UCSD-AML1 (cell line): Measurements from ENCODE around the gene ZCCHC14.
"Not testable (repeated sequence)": the region's sequence is repeated elsewhere in the genome, so short reads cannot be mapped to it uniquely, and the experiment has no call there.

Experiments used
- DNase-seq: peaks from one replicate; lab custom pipeline; 2025; ENCODE audit not compliant: unreplicated experiment; lab: John Stamatoyannopoulos, UW

The ZCCHC14 gene

DNA sequence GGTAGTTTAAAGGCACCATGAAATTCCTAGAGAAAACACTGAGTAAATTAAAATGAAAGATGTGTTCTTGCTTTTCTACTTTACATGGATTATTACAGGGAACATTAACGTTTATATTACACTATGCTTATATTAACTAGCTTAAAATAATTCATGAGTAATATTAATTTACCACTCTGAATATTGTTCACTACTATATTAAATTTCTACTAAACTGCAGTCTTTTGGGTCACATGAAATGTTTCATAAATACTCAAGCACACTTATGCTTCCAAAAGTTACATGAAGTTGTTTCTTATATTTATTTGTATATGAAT lies 104.0 kb downstream of the ZCCHC14 start:
- DNase-seq = no peak

DNA sequence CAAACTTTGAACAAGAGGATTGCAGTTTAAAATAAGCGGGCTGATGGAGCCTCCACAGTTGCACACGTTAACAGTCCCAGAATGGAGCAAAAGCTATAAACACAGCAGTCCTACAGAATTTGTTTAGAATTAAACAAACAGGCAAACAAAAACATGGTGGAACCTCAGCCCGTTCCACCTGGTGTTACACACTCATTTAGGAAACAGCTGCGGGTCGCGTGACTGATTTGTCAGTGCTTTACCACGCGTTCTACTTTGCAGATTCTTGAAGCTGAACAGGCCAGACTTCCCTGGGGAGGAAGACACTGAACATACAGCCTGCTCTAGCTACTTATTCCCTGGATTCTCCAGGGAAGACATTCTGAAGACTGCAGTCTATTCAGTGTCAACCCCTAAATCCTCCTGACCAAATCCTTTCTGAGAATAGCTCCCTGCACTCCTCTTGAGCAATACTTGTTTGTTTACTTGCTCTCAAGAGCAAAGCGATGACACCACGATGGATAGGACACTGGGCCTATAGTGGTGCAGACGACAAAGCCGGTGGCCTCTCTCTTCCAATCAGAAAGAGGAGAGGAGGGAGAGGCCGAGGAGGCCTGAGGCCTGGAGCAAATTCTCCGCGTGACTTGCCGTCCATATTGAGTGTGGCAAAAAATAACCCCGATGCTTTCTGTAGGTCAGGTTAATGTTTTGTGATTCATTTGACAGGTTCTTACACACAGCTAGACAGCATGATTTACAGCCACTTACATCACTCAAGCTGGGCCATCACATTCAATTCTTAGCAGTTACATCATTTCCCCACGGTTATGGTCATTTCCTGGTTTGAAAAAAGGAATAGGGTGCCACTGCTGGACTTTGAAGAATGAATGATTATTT lies 104.6 kb downstream of the ZCCHC14 start:
- peak; percentile 87 for DNase-seq

DNA sequence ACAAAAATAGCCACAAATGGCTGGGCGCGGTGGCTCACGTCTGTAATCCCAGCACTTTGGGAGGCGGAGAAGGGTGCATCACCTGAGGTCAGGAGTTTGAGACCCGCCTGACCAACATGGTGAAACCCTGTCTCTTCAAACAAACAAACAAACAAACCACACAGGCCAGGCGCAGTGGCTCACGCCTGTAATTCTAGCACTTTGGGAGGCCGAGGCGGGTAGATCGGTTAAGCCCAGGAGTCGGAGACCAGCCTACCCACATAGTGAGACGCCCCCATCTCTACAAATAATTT lies 108.0 kb downstream of the ZCCHC14 start:
- not testable (repeated sequence) for DNase-seq

DNA sequence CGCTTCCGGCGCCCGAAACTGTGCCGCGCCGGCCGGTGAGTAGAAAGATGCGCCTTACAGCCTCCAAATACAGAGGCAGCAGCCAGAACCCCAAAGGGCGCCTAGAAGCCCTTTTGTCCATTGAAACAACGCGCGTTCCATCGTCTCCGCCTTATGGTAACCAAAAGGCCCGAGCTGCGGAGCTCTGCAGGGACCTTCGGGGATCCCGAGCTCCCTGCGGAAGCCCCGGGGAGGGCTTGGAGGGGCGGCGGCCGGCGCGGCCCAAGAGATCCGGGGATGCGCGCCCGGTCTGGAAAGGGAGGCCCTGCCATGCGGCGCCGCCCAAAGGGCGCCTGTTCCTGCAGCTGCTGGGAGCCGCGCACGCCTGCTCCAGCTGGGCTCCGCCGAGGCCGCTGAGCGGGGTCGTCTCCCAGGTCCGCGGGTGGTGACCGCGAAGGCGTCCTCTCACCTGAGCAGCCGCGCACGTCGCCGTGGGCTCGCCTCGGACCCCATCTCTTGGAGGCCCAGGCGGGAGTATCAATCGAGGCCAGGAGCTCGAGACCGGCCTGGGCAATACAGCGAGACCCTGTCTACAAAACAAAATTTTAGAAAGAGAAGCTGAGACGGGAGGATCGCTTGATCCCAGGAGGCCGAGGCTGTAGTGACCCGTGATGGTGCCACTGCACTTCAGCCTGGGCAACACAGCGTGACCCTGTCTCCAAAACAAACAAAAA lies 108.5 kb downstream of the ZCCHC14 start:
- no peak for DNase-seq

DNA sequence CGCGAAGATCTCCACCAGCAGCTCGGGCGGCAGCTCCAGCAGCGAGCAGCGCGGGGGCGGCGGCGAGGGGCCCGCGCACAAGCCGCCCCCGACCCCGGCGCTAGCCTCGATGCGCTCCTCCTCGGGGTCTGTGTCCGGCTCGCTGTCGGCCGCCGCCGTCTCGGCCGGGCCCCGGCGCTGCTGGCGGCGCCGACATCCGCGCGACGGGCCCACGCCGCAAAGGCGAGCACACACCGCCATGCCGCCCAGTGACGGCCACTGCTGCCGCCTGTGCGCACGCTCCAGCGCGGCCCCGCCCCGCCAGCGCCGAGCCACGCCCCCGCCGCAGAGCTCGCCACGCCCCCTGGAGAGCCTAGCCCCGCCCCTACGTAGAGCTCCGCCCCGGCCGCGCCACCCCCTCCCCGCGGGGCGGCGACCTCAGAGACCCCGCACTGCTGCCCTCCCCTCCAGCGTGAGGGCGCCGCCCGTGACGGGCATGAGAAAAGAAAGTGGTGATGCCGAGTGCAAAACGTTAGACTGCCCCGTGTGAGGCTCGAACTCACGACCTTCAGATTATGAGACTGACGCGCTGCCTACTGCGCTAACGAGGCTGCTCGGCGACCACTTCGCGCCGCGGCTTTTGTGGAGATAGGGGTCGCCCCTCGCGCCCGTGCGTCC lies 109.2 kb downstream of the ZCCHC14 start, which contains the start of gene FBXO31:
FBXO31 (minus strand) TSS at position 272 of the 657 bp plus-strand sequence; CDS start at position 240, 32 bp downstream.
- peak; percentile 93 for DNase-seq

DNA sequence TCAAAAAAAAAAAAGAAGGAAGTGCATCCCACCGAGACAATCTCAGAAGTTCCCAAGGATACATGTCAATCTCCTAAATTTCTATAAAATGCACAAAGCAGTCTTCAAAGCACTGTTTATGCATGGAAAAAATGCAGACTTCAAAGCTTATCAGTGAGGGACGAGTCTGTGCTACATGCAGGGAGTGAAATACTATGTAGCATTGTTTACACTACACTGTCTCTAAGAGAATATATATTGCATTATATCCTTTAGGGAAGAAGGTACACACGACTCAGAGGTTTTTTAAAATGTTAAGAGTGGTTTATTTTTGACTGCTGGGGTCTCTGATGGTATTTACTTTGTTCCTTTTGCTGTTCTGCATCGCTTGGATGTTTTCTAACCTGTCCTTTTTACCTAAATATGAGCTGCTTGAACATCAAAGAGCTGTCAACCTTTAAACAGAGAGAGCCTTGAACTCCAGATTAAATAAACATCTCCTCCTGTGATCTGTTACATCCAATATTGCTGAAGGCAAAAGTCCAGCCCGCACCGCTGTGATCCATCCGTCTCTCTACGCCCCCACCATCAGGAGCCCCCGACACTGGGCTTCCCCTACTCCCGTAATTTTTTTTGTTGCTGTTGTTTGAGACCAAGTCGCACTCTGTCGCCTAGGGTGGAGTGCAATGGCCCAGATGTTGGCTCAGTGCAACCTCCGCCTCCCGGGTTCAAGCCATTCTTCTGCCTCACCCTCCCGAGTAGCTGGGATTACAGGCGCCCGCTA lies 110.6 kb downstream of the ZCCHC14 start:
- no peak for DNase-seq

DNA sequence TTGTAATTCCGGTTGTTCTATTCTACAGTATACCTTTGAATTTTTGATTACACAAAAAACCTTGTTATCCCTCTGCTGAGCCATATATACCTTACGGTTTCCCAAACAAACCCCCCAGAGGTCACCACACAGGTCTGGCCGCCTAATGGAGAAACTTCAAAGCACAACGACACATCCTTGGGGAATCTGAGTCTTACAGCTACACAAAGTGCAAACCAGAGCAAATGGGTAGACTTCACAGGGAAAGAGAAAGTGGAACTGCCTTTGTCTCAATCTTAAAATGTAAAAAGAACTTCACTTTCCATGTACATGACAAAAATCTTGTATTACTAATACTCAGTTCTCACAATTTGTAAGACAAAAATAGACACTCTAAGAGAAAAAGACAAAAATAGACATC lies 111.9 kb downstream of the ZCCHC14 start:
- no peak for DNase-seq

DNA sequence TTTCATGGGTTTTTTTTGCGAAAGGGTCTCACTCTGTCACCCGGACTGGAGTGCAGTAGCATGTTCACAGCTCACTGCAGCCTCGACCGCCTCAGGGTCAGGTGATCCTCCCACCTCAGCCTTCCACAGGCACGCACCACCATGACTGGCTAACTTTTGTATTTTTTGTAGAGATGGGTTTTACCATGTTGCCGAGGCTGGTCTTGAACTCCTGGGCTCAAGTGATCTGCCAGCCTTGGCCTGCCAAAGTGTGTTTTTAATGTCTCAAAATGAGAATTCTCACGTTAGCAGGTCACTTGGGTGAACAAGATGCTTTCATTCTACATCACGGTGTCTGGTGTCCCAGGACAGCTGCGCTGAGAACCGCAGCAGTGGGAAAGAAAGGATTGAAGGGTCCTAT lies 112.4 kb downstream of the ZCCHC14 start:
- no peak for DNase-seq

DNA sequence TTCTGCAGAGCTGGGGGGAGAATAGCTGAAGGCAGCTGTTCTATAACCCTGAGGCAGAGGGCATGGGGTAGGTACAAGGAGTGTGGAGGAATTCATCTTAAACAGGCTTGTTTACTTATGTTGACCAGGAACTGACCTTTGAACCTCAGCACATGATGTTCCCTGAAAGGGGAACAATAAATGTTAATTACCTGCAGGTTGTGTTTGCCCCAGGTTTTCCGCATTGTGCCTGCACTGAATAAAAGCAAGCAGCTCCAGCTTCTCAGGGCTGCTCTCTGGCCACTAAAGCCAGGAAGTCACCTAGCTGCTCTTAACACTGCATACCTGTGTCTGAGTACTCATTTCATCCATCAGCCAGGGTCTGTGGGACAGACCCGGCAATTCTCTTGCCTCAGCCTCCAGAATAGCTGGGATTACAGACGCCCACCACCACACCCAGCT lies 113.5 kb downstream of the ZCCHC14 start:
- not testable (repeated sequence) for DNase-seq

DNA sequence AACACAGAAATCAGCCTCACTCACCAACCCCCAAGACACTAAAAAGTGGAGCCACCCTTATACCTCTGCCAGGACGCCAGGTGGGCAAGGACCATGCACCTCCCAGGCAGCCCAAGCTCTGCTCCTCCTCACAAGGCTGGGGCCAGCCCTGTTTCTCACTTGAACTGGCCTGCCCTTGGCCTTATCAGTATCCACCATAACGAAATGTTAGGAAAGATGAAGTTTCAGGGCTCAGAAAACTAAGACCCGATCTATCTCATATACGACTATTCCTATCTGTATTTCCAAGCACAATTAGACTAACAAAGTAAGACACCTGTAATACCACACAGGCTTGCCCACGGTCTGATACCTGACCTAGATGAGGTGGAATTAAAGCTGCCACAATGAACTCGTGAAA lies 116.2 kb downstream of the ZCCHC14 start:
- no peak for DNase-seq

DNA sequence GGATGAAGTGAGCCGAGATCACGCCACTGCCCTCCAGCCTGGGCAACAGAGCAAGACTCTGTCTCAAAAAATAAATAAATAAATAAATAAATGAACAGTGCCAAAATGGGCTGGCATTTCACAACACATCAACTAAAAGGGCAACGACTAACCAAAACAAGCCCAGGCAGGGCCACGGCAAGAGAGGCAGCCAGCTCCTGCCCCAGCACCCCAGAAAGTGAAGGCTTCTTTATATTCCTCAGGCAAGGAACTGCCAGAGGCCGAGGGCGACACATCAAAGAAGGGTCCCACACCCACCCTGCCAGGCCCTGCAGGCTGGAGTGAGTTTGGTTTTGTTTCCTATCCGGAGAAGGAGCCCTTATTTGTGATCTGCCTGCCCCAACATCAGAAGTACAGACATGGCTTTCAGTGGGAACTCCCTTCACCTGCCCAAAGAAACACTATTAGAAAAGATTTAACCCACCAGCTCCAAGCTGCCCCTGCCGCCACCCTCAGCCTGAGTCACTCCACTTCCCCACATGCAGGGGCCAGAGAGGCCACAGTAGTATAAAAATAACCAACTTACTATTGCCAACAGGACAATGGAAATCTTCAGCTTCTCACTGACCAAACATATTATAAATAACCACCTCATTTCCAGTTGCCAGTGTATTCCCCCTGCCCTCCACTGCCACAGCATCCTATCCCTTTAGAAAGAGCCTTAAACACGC lies 117.2 kb downstream of the ZCCHC14 start:
- no peak for DNase-seq

DNA sequence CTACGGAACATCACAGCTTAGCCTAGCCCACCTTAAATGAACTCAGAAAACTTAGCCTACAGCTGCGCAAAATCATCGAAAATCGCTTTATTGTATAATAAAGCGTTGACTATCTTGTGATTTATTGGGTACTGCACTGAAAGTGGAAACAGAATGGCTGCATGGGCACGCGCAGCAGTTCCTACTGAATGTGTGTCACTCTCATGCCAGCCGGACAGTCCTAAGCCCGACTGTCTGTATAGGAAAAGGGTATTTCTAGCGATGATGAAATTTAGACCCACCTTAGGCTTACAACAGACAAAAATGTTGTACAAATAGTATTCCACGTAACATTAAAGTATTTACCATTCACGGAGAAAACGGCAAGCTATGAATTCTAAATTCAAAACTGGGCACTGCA lies 118.5 kb downstream of the ZCCHC14 start:
- DNase-seq = no peak

DNA sequence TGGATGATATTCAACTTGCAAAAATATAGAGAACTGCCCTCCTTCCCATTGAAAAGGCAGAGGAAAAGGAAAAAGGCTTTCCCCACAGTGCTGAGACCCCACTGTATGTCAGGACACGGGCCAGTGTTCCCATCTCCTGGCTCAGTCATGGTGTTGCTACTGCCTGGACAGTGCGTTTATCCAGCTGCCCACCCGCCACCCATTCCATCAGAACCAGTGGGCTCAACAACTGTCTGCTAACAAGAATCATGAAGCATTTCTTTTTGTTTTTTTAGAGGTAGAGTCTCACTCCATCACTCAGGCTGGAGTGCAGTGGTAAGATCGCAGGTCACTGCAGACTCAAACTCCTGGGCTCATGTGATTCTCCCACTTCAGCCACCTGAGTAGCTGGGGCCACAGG lies 120.5 kb downstream of the ZCCHC14 start:
- DNase-seq = no peak

DNA sequence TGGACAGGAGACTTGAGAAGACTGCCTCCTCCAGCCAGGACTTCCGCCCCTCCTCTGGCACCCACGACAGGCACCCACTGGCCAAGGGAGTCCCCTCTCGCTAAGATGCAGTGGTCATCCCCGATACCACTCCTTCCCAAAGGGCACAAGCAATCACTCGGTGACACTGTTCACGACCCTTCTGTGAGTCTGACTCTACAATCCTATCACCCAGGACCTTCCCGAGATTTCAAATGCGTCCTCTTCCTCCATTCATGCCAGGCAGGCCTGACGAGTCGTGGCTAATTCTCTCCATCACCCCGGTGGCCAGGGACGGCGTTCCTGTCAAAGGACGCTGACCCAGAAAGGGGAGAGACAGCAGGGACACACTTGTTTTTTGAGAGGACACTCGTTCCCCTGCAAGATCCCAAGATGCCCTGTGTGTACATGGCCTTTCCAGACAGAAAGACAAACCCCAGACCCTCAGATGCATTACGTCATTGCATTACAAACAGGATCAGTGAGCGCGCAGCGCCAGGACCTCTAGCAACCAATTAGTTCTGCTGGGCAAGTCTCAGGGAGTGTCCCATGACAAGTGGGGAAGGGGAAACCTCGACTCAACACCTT lies 121.5 kb downstream of the ZCCHC14 start:
- no peak for DNase-seq

DNA sequence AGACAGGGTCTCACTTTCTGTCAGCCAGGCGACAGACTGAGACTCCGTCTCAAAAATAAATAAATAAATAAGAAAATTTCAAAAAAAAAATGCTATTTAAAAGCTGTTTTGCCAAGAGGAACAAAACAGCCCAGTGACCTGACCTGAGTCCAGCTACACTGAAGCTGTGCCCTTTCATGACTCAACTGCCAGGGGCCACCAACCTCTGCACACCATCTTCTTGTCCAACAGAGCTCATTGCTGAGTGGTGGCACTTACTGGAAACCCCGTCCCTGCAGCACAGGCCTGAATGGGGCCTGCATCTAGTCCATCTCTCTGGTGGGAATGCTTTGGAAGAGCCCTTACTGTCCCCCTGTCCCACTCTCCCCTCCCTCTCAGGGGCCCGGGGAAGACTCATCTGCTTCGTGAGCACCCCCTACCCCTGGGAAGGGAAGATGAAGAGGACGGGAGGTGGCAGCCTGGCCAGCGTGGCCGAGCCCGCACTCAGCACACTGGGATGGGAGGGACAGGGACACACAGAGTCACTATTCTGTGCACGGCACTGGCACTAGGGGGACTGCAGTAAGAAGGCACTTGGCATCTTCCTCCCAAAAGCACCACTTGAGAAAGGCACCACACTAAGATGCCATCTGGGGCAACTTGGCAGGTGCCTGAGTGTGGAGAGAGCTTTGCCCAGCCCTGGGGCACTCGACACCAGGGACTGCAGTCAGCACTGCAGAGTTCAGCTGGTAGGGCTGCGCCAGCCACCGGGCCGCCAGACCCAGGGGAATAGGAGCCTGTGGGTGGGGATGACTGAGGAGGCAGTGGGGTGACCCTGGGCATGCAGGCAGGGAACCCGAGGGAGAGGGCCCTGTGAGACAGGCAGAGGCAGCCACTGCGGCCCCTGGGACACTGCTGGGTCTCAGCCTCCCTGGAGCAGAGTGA lies 122.8 kb downstream of the ZCCHC14 start:
- no peak for DNase-seq

DNA sequence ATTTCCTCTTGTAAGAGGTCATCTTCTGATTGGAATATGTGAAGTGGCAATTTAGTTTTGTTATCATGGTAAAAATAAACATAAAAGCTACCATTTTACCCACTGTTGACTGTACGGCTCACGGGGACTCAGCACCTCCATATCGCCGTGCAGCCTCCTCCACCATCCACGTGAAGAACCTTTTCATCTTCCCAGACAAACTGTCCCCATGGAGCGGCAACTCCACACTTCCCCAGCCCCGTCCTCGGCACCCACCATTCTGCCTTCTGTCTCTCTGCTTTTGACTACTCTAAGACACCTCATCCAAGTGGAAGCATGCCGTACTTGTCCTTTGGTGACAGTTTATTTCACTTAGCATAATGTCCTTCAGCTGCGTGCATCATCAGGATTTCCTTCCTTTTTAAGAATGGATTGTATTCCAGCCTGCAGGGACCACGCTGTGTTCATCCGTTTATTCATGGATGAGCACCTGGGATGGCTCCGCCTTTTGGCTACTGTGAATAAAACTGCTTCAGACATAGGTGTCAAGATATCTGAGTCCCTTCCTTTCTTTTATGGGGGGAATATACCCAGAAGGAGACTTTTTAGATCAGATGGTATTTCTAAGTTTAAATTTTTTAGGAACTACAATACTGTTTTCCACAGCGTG lies 123.6 kb downstream of the ZCCHC14 start:
- DNase-seq = no peak

DNA sequence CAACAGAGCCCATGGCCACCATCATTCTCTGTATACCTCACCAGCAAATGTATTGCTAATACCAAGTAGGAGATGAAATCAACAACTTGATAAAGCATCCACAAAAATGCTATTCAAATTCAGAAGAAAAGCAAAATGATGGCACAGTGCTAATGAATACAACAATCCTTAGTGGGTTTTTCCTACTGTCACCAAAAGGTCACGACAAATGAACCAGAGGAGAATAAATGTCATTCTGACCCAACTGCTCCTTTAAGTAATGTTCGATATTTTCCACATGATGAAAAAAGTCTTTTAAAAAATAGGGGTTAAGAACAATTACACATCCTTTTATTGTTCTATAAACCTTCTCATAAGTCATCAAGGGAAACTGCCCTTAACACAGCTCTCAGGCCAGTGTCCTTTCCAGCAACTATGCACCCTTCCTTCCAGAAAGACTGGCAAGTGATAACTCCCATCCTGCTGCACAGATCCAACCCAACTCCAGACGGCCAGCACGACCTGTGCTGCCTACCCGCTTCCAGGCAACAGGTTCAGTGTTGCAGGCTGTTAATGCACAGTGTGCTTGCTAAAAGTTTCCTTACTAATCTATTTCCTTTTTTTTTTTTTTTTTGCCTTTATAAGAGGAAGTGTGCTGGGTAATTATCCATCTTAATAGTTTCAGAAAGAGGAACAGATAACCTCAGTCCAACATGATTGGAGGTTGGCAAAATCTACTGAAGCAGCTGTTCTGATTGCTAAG lies 124.6 kb downstream of the ZCCHC14 start:
- DNase-seq = no peak

DNA sequence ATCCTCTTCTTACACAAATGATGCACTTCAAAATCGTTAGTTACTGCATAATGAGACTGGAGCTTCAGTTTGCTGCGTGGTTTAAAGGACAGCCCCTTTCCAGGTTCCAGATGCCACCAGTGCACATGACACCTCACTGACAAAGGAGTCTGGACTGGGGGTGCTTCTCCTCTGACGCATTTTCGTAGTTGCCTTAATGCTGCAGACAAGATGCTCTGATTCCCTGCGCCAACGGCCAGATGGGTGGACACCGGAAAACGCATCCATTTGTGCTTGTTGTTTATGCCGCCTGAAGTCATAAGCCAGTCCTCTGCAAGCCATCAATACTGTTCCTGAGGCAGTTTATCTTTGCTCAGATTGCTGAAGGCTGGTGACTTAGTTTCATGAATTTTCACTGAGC lies 125.3 kb downstream of the ZCCHC14 start:
- DNase-seq = no peak
